ENCODE measurements around the gene TAP1.

DNA sequence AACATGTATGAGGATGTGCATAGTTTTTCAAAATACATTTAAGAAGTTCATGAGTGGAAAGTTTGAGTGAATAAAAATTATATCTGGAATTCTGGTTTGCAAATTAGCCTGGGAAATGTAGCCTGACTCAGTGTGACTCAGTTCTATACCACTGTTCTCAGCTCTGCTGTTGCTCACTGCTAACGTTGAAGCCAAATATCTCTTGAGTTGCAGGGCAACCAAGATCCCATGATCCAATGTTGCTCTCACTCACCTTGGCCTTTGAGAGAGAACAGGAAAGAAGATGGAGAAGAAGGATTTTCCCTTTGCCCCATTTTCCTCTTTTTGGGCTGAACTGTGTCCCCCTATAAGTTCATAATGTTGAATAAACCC lies 29.4 kb upstream of the TAP1 start:
- TF ChIP-seq, protein P1, sequence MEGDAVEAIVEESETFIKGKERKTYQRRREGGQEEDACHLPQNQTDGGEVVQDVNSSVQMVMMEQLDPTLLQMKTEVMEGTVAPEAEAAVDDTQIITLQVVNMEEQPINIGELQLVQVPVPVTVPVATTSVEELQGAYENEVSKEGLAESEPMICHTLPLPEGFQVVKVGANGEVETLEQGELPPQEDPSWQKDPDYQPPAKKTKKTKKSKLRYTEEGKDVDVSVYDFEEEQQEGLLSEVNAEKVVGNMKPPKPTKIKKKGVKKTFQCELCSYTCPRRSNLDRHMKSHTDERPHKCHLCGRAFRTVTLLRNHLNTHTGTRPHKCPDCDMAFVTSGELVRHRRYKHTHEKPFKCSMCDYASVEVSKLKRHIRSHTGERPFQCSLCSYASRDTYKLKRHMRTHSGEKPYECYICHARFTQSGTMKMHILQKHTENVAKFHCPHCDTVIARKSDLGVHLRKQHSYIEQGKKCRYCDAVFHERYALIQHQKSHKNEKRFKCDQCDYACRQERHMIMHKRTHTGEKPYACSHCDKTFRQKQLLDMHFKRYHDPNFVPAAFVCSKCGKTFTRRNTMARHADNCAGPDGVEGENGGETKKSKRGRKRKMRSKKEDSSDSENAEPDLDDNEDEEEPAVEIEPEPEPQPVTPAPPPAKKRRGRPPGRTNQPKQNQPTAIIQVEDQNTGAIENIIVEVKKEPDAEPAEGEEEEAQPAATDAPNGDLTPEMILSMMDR (IDR thresholded peaks at IDR 0.05; ENCODE audit: control extremely low read depth in 1 of 3, insufficient read depth in 1 of 3, low read depth in 1 of 3, low read length in 3 of 3) = no peak
- TF ChIP-seq FOSL1 (IDR thresholded peaks at IDR 0.05; ENCODE audit: insufficient read depth, low read depth, low read length) (no peak), POLR2A (IDR thresholded peaks at IDR 0.05; ENCODE audit: control extremely low read depth in 1 of 2, low read depth in 2 of 2, low read length in 2 of 2) (no peak), ZNF274 (IDR thresholded peaks at IDR 0.05; ENCODE audit: borderline replicate concordance, extremely low read depth, low read length) (no peak), TAF1 (IDR thresholded peaks at IDR 0.05; ENCODE audit: low read depth, low read length) (no peak), POLR2AphosphoS5 (IDR thresholded peaks at IDR 0.05; ENCODE audit: low read depth, low read length) (no peak), SP1 (IDR thresholded peaks at IDR 0.05; ENCODE audit: low read depth, low read length) (no peak), SUZ12 (IDR thresholded peaks at IDR 0.05; ENCODE audit: low read length) (no peak), HDAC6 (IDR thresholded peaks at IDR 0.05; ENCODE audit: low read depth, low read length) (no peak), EP300 (IDR thresholded peaks at IDR 0.05; ENCODE audit: borderline replicate concordance in 1 of 2, low read depth in 2 of 2, low read length in 2 of 2) (no peak), JUND (IDR thresholded peaks at IDR 0.05; ENCODE audit: low read length) (no peak)

All from H1 (cell line).